PC-9 (cell line): ENCODE results near the gene PIK3R1. TPM values are rescaled to one million over a fixed set of nuclear protein-coding genes. Genes with fewer than 3 reads are reported as not detected.

Source experiments
- BruUV-seq: library from RNA; stranded (reverse); fragments of 400-500 nt; replicated peaks from 2 replicates; lab custom pipeline; 2021; lab: Mats Ljungman, UMichigan
- CTCF ChIA-PET: fragments of 300-600 bp; sonication (Branson Sonifier 250); formaldehyde crosslinking; loops from one replicate; lab custom pipeline; 2022; ENCODE audit warnings: antibody characterized with exemption; lab: Charles Lee
- POLR2A ChIA-PET: fragments of 300-600 bp; sonication (Branson Sonifier 250); formaldehyde crosslinking; loops from one replicate; lab custom pipeline; 2022; ENCODE audit warnings: antibody characterized with exemption; ENCODE audit not compliant: unreplicated experiment; lab: Charles Lee
- DNase-seq, 2 experiments: peaks; one replicate each; pipeline versions ENCODE4 v3.0.0 to v3.0.0-alpha.2; 2015 to 2022; ENCODE audit warnings: mixed read lengths in 1 of 2
- H2AFZ ChIP-seq: fragments of 200-600 bp; sonication (generic); 2 replicates; pipeline ENCODE4 v1.8.1; 2017; ENCODE audit warnings: antibody characterized with exemption
- H3F3A ChIP-seq: fragments of 200-600 bp; sonication (generic); 2 replicates; pipeline ENCODE4 v1.8.1; 2017; ENCODE audit warnings: antibody characterized with exemption, mild to moderate bottlenecking, low read depth; ENCODE audit not compliant: insufficient read depth
- H3K27ac ChIP-seq: fragments of 200-600 bp; sonication (generic); 2 replicates; pipeline ENCODE4 v1.6.1; 2016; ENCODE audit warnings: mixed run types
- H3K27me3 ChIP-seq: fragments of 200-600 bp; sonication (generic); 2 replicates; pipeline ENCODE4 v1.6.1; 2016; ENCODE audit warnings: low read depth, mixed run types; ENCODE audit not compliant: insufficient read depth
- H3K36me3 ChIP-seq: fragments of 200-600 bp; sonication (generic); 2 replicates; pipeline ENCODE4 v1.6.1; 2016; ENCODE audit warnings: low read depth, mixed run types
- H3K4me1 ChIP-seq: fragments of 200-600 bp; sonication (generic); replicated peaks from 2 replicates; pipeline ENCODE4 v1.6.1; 2016; ENCODE audit warnings: mixed run types; ENCODE audit not compliant: insufficient read depth
- H3K4me2 ChIP-seq: fragments of 200-600 bp; sonication (generic); 2 replicates; pipeline ENCODE4 v1.6.1; 2017; ENCODE audit warnings: mixed run types
- H3K4me3 ChIP-seq: fragments of 200-600 bp; sonication (generic); 2 replicates; pipeline ENCODE4 v1.6.1; 2016; ENCODE audit warnings: mixed run types
- H3K79me2 ChIP-seq: fragments of 200-600 bp; sonication (generic); 2 replicates; pipeline ENCODE4 v1.6.1; 2017; ENCODE audit warnings: low read depth, mixed run types
- H3K9me2 ChIP-seq: fragments of 200-600 bp; sonication (generic); 2 replicates; pipeline ENCODE4 v1.8.1; 2017; ENCODE audit warnings: mild to moderate bottlenecking; ENCODE audit not compliant: insufficient read depth
- H3K9me3 ChIP-seq: fragments of 200-600 bp; sonication (generic); 2 replicates; pipeline ENCODE4 v1.8.1; 2016; ENCODE audit warnings: low read depth; ENCODE audit not compliant: insufficient read depth
- H4K20me1 ChIP-seq: fragments of 200-600 bp; sonication (generic); 2 replicates; pipeline ENCODE4 v1.8.1; 2017; ENCODE audit not compliant: insufficient read depth
- EZH2 ChIP-seq: fragments of 200-600 bp; sonication (generic); IDR thresholded peaks from 2 replicates; pipeline ENCODE4 v1.8.0; 2017; ENCODE audit warnings: antibody characterized with exemption, low read depth
- intact Hi-C: fragments of 100-400 bp; cut with micrococcal nuclease; formaldehyde crosslinking; loops from one replicate; pipeline ENCODE4 v1.10.0; 2022; ENCODE audit not compliant: unreplicated experiment
- total RNA-seq: library from RNA; stranded (reverse); gene quantifications from 2 replicates; pipeline ENCODE4 v1.2.3, GENCODE V29; 2021
- TF ChIP-seq, protein P1 (sequence below): fragments of 200-600 bp; sonication (generic); conservative IDR thresholded peaks from 2 replicates; pipeline ENCODE4 v1.6.1; 2017; ENCODE audit warnings: mixed run types, antibody characterized with exemption, mild to moderate bottlenecking, moderate library complexity

PIK3R1 gene
- total RNA-seq, 1 experiment from 2014 or later = 15.9 TPM

DNA sequence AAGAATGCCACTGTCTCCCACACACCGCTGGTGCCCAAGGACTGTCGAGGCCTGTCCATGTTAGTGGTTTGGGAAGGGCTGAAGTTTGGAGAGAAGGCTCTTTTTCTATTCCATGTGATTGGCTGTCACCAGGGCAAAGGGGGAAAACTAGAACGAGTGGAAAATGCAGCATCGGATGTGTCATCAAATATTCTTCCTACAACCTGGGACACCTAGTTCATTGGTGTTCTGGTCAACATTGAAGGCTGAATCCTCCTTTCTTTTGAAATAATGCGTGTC lies 53.2 kb downstream of the PIK3R1 start:
- TF ChIP-seq, protein P1, sequence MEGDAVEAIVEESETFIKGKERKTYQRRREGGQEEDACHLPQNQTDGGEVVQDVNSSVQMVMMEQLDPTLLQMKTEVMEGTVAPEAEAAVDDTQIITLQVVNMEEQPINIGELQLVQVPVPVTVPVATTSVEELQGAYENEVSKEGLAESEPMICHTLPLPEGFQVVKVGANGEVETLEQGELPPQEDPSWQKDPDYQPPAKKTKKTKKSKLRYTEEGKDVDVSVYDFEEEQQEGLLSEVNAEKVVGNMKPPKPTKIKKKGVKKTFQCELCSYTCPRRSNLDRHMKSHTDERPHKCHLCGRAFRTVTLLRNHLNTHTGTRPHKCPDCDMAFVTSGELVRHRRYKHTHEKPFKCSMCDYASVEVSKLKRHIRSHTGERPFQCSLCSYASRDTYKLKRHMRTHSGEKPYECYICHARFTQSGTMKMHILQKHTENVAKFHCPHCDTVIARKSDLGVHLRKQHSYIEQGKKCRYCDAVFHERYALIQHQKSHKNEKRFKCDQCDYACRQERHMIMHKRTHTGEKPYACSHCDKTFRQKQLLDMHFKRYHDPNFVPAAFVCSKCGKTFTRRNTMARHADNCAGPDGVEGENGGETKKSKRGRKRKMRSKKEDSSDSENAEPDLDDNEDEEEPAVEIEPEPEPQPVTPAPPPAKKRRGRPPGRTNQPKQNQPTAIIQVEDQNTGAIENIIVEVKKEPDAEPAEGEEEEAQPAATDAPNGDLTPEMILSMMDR = no peak
- no peaks in the 10 kb centered on the region for H3K79me2 ChIP-seq
- no peaks in the 10 kb centered on the region for H3K4me1 ChIP-seq
- no peaks in the 10 kb centered on the region for H3F3A ChIP-seq
- H2AFZ ChIP-seq = no peak overlapping the region
- H3K4me3 ChIP-seq = no peak overlapping the region
- H3K9me2 ChIP-seq = no peaks in the 10 kb centered on the region
- no peaks in the 10 kb centered on the region for H3K27me3 ChIP-seq
- no peaks in the 10 kb centered on the region for H3K9me3 ChIP-seq
- POLR2A ChIA-PET = no interaction called here
- DNase-seq = no peak
- CTCF ChIA-PET = no interaction called here
- BruUV-seq = no TSS peak
- no peak overlapping the region for H3K4me2 ChIP-seq
- H3K36me3 ChIP-seq = no peaks in the 10 kb centered on the region
- no peak overlapping the region for H3K27ac ChIP-seq
- intact Hi-C loops = no loop called here
- H4K20me1 ChIP-seq = no peaks in the 10 kb centered on the region

DNA sequence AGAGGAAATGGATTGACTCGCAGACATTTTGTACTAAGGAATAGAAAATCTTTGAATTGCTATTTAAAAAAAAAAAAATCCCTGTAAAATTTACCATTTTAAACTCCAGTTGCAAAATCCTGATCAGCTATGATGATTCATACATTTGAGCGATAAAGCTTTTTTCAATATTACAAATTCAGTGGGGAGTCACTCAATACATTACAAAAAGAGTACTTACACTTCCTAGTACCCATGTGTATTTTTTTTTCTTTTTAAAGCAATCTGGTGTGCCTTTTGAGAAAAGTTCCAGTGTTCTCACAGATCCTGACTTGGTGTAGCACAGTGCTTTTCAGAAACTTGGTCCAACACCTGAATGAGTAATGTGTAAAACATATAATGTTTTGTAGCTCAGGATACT lies 54.3 kb downstream of the PIK3R1 start:
- H3K27ac ChIP-seq = no peak overlapping the region
- no peaks in the 10 kb centered on the region for H3K4me1 ChIP-seq
- ChIA-PET POLR2A (no interaction called here), CTCF (no interaction called here)
- H3K27me3 ChIP-seq = no peaks in the 10 kb centered on the region
- intact Hi-C loops = loop anchor here (10.0 kb wide), 1 partner anchor 1965 kb away; no protein-coding TSS in a partner anchor
- no peaks in the 10 kb centered on the region for H3F3A ChIP-seq
- H2AFZ ChIP-seq = no peak overlapping the region
- no peak for DNase-seq
- no peaks in the 10 kb centered on the region for H3K79me2 ChIP-seq
- TF ChIP-seq EZH2 = no peak
- TF ChIP-seq, protein P1 = no peak
- no peak overlapping the region for H3K4me2 ChIP-seq
- H3K9me2 ChIP-seq = no peaks in the 10 kb centered on the region
- BruUV-seq = no TSS peak
- no peaks in the 10 kb centered on the region for H4K20me1 ChIP-seq
- H3K9me3 ChIP-seq = no peaks in the 10 kb centered on the region
- H3K4me3 ChIP-seq = no peak overlapping the region
- H3K36me3 ChIP-seq = no peaks in the 10 kb centered on the region

DNA sequence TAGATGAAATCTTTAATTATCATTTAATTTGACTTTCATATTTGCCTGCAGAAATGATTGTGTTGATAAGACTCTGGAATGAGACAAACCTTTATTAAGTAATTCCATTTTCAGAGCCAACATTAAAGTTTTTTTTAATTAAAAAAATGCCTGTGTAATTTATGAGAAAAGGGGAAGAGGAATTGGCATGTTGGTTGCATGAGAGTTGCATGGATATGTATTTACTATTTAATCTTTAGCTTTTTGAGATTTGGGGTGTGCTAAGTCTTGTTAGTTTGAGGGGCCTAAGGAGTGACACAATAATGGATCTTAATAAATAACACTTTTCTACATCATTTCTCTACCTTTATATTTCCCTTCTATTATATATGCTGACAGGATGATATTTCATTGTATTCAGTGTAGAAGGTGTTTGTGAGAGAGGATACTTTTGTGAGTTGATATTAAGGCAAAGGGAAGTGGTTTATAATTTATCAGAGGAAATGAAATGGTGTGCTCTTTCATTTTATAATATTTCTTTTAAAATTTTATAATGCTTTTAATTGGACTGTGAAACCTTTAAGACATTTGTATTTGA lies 54.9 kb downstream of the PIK3R1 start:
- H3K27me3 ChIP-seq = no peaks in the 10 kb centered on the region
- H3K4me2 ChIP-seq = no peak overlapping the region
- ChIA-PET POLR2A (interaction anchor here (0.5 kb wide), 1 partner anchor 1281 kb away, joined by 3 read pairs; no protein-coding TSS in a partner anchor), CTCF (no interaction called here)
- no peaks in the 10 kb centered on the region for H3F3A ChIP-seq
- TF ChIP-seq EZH2 = no peak
- TF ChIP-seq, protein P1 = no peak
- no peaks in the 10 kb centered on the region for H3K9me3 ChIP-seq
- no peak overlapping the region for H3K4me3 ChIP-seq
- H3K36me3 ChIP-seq = no peaks in the 10 kb centered on the region
- no peak overlapping the region for H2AFZ ChIP-seq
- DNase-seq = no peak
- H3K4me1 ChIP-seq = no peaks in the 10 kb centered on the region
- H3K27ac ChIP-seq = no peak overlapping the region
- H4K20me1 ChIP-seq = no peaks in the 10 kb centered on the region
- no peaks in the 10 kb centered on the region for H3K9me2 ChIP-seq
- no TSS peak for BruUV-seq
- intact Hi-C loops = loop anchor here (10.0 kb wide), 1 partner anchor 1966 kb away; no protein-coding TSS in a partner anchor
- no peaks in the 10 kb centered on the region for H3K79me2 ChIP-seq
